ENCODE data around the gene ZNF618.

ZNF618 gene

GRCh38 chr9:113886026-113886369 is 9.9 kb downstream of the ZNF618 start:
- DNase-seq, result no peak

- no peak for DNase-seq
Measured at GRCh38 chr9:113886466-113886865, 10.4 kb downstream of the ZNF618 start.

DNA sequence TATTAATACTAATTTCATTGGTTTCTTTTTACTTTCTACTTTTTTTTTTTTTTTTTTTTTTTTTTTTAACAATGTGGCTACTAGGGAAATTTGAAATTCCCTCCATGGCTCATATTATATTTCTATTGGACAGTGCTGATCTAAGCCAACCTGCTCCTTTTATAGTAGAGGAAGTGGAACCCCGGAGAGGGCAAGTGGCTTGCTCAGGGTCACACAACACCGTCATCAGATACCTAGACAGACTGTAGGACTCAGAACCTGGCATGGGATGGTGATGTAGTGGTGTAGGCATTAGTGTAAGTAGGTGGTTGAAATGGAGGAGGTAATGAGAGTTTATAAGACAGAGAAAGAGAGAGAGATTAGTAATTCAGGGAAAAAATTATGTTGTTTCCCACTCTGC is 10.8 kb downstream of the ZNF618 start:
- DNase-seq, result no peak

DNA sequence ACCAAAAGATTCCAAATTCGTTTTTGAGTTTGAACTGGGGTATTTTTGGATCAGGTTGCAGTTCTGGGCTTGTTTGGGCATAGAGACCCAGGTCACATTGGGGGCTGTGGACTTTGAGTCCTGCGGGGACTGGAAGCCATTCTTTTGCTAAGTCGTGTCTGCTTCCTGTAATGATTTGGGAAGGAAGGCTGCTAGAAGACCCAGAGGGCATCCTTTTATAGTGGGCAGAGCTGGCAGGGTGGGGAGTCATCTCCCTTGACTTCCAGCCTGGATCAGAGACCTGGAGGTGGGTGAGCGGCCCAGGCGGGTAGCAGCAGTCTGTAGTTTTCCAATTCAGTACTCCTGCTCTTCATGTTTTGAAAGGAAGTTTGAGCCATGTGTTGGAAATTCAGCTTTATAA is 11.3 kb downstream of the ZNF618 start:
- DNase-seq, result no peak

DNA sequence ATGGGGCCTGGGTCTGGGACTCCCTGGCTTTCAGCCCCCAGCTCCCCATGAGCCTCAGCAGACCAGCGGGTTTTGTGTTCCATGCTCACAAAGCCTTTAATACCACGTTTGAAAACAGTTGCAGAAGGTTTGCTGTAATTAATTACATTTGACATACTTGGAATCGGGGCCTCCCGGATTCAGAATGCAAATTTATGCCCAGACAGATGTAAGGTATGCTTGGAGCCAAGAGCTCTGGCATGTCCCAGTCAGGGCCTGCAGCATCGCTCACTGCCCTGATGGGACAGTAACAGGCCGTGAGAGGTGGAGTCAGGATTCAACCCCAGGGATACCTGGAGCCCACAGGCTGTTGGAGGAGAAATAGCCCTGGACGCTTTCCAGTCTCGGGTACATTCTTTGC is 12.2 kb downstream of the ZNF618 start:
- no peak for DNase-seq

GRCh38 chr9:113888976-113889375 is 12.9 kb downstream of the ZNF618 start:
- no peak for DNase-seq

DNA sequence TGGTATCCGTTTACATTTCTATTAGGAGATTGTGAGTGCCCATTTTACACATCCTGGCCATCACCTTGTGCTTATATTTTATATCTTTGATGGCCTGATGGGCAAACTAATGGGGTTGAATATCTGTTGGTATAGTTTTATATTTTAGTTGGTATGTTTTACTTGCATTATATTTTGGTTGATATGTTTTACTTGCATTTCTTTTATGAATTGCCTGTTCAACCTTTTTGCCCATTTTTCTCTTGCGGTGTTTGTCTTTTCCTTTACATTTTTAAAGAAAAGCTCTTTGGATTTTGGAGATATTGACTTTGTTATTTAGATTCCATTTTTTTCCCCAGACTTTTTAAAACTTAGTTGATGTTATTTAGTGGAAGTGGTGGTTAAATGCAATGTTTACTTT is 14.6 kb downstream of the ZNF618 start:
- no peak for DNase-seq

DNA sequence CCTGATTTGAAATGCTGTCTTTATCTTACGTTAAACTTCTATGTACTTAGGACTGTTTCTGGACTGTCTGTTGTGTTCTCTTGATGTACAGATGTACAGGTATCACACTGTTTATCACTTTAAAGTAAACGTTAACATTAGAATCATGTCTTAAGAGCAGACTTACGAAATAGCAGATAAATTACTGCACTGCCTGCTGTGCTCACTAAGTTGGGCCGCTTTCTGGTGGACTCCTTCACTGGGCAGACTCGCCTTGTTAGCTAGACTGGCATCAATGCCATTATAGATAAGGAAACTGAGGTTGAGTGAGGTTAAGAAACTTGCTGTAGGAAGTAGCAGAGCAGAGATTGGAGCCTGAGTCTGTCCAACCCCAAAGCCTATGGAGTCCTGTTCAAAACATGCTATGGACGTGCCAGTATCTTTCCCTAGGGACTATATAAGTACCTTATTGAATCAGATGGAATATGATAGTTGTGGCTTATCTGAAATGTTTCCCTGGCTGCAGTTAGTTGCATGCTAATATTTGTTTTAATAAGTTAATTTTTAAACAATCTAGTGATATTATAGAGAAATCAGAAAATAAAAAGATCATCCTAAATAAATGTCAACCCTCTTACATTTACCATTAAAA is 16.9 kb downstream of the ZNF618 start:
- DNase-seq, result no peak

DNA sequence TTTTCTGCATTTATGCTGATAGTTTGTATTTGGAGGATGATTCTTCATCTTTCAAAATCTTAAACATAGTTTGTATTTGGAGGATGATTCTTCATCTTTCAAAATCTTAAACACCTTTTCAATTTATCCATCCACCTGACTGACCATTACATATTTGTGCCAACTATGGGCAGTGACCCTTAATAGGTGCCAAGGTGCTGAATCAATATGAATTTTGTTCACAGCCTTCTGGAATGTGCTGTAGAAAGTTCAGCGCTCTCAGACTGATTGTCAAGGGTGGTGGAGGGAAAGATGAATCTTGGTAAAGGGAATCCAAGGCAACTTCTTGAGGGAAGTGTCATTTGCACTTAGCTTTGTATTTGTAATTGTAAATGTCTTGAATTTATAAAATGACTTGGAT is 18.1 kb downstream of the ZNF618 start:
- no peak for DNase-seq

DNA sequence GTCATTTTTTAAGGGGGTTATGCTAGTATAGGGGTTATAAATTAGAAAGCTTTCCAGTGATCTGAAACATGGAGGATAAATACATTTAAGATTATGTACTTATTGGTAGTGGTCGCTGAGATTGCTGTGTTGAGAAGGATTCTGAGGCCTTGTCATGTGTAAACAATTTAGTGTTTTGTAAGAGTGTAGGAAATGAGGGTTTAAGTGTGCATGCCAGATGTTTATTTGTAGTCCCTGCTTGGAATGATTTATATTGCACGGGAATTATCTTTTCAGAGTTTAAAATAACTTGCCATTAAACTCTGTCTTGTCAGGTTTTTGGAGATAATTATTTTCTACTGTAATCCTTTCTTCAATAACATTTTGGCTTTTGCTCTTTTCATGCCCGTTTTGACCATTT is 19.4 kb downstream of the ZNF618 start:
- no peak for DNase-seq

DNA sequence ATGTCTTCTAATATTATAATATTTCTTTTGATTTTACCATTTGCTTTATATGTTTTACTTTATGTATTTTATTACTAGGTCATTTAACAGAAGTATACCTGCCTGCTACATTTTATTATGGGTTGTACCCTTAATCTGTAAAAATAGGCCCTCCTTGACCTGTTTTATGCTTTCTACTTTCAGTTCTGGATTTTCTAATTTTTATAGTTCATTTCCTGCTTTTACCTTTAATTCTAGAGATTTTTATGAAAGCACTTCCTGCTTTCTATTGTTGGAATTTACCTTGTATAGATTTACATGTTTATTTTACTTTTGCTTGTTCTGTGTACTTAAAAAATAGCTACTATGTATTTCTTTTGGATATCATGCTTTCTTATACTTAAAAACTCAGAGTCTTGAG is 20.6 kb downstream of the ZNF618 start:
- no peak for DNase-seq

- no peak for DNase-seq
Measured at GRCh38 chr9:113898151-113898550, 22.0 kb downstream of the ZNF618 start.

- DNase-seq, result no peak
Measured at GRCh38 chr9:113898596-113898995, 22.5 kb downstream of the ZNF618 start.

DNA sequence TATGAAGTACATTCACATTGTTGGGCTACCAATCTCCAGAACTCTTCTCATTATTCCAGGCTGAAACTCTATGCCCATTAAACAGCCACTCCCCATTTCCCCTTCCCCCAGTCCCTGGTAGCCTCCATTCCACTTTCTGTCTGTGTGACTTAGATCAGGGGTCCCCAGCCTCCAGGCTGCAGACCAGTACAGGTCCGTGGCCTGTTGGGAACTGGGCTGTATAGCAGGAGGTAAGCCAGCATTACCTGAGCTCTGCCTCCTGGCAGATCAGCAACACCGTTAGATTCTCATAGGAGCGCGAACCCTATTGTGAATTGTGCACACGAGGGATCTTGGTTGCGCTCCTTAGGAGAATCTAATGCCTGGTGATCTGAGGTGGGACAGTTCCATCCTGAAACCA is 23.1 kb downstream of the ZNF618 start:
- no peak for DNase-seq

DNA sequence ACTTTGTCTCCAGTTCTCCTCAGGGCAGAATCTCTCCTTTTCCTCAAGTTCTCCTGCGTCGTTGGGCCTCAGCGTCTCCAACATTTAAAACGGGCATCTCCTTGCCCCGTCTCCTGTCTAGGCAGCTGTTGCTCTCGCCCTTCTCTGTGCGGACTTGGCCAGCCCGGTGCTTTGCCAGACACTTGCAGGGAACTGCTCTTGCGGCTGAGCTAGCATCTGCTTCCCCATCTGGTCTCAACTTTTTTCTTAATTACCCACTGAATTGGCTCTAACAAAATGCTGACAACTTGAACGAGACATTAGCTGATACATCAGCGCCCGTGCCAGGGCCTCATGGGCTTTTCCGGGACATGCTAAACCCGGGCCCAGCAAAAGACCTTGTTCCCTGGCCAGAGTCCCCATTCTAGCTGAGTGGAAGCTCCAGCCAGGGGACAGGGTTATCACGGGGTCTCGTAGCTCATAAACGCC is 25.1 kb downstream of the ZNF618 start:
- DNase-seq, result no peak

GRCh38 chr9:113903514-113904077 is 27.5 kb downstream of the ZNF618 start:
- no peak for DNase-seq

- no peak for DNase-seq
Measured at GRCh38 chr9:113906411-113907110, 30.5 kb downstream of the ZNF618 start.

DNA sequence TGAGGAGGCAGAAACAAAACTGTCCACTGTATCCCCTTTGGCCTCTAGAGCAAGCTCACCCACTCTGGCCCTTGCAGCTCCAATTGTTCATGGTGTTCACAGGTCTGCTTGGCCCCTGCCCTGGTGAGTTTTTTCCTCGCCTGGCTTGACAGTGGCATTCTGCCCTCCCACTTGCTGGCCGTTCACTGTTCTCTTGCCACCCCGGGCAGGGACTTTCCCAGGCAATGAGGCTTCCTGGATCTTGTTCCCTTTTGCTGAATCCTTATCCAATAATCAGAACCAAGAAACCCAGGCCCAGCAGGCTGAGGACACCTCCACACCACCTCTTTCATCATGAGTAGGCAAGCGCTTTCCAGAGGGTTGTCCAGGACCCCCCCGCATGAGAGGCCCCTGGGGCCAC is 31.2 kb downstream of the ZNF618 start:
- DNase-seq, result no peak

- DNase-seq, result no peak
Measured at GRCh38 chr9:113909421-113909820, 33.3 kb downstream of the ZNF618 start.

GRCh38 chr9:113910036-113910639 is 34.0 kb downstream of the ZNF618 start:
- DNase-seq, result no peak

GRCh38 chr9:113911850-113912557 is 35.9 kb downstream of the ZNF618 start:
- DNase-seq, result no peak

DNA sequence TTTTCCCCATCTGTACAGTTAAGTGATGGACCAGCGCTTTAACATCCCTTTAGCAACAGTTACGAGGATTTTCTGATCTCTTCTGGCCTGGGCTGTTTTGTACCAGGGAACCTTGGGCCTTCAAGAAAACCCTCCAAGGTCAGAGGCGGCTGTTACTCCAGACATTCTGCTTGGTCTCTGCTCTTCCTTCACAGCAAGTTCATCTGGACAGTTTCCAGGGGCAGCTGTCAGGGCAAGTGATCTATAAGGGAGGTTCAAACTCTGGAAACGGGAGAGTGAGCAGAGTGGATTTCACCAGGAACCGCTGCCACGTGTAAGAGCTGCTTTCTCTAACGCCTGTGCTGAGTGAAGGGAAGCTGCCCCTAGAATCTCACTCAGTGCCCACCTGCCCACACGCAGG is 36.7 kb downstream of the ZNF618 start:
- DNase-seq, result no peak

GRCh38 chr9:113913426-113914195 is 37.5 kb downstream of the ZNF618 start:
- DNase-seq, result no peak

Data from stimulated activated CD4-positive, alpha-beta T cell treated with anti-CD3 and anti-CD28 coated beads, Interleukin-2, amount 100 ng/mL, for 24 hours (primary cell).